SK-N-SH (cell line): ENCODE results near the gene TAOK3. TPM values are rescaled to one million over a fixed set of nuclear protein-coding genes. Genes with fewer than 3 reads are reported as not detected.

ENCODE experiments used
- CTCF ChIA-PET: fragments of 300-600, 350-600 bp; formaldehyde crosslinking; extraction: SDS; loops from one replicate; lab custom pipeline; 2021; lab: Yijun Ruan, JAX
- POLR2A ChIA-PET: fragments of 350-600 bp; sonication (Branson Sonifier 250); formaldehyde crosslinking; extraction: SDS; loops from one replicate; lab custom pipeline; 2020; ENCODE audit warnings: antibody characterized with exemption, inconsistent platforms; lab: Yijun Ruan, JAX
- DNase-seq: peaks from one replicate; pipeline ENCODE4 v3.0.0; 2012
- H2AFZ ChIP-seq: fragments of 200-600 bp; sonication (generic); 2 replicates; pipeline ENCODE4 v1.8.1; 2016; ENCODE audit warnings: antibody characterized with exemption, mild to moderate bottlenecking, low read depth
- H3F3A ChIP-seq: fragments of 200-600 bp; sonication (generic); replicated peaks from 2 replicates; pipeline ENCODE3; 2016; ENCODE audit warnings: antibody characterized with exemption, mild to moderate bottlenecking; ENCODE audit not compliant: insufficient read depth
- H3K27ac ChIP-seq, 2 experiments: fragments of 200-500 bp in 1 of 2; fragments of 200-600 bp in 1 of 2; sonication (Bioruptor generic) in 1 of 2; sonication (generic), shearing (Covaris generic) in 1 of 2; 2 replicates each; pipeline versions ENCODE4 v1.5.1 to v1.6.1; 2014 to 2016; ENCODE audit warnings: low read depth in 2 of 2, inconsistent platforms in 1 of 2, low read length in 1 of 2, mild to moderate bottlenecking in 1 of 2, mixed read lengths in 1 of 2
- H3K27me3 ChIP-seq: fragments of 200-600 bp; sonication (generic), shearing (Covaris generic); 2 replicates; pipeline ENCODE4 v1.6.1; 2016; ENCODE audit warnings: mixed run types; ENCODE audit not compliant: insufficient read depth
- H3K36me3 ChIP-seq, 2 experiments: fragments of 200-500 bp in 1 of 2; fragments of 200-600 bp in 1 of 2; sonication (Bioruptor generic) in 1 of 2; sonication (generic) in 1 of 2; replicated peaks in 1 of 2; 2 replicates each; pipeline versions ENCODE3 to v1.5.1; 2014 to 2016; ENCODE audit warnings: low read length in 1 of 2, mild to moderate bottlenecking in 1 of 2; ENCODE audit not compliant: insufficient read depth in 2 of 2, control insufficient read depth in 1 of 2
- H3K4me1 ChIP-seq, 2 experiments: fragments of 200-500 bp in 1 of 2; fragments of 200-600 bp in 1 of 2; sonication (Bioruptor generic) in 1 of 2; sonication (generic), shearing (Covaris generic) in 1 of 2; 2 replicates each; pipeline versions ENCODE4 v1.5.1 to v1.6.1; 2014 to 2016; ENCODE audit warnings: low read depth in 1 of 2, low read length in 1 of 2, mixed run types in 1 of 2; ENCODE audit not compliant: insufficient read depth in 2 of 2, control insufficient read depth in 1 of 2
- H3K4me2 ChIP-seq: fragments of 200-600 bp; sonication (generic), shearing (Covaris generic); 2 replicates; pipeline ENCODE4 v1.6.1; 2017; ENCODE audit warnings: mixed run types
- H3K4me3 ChIP-seq, 2 experiments: fragments of 200-500 bp in 1 of 2; fragments of 200-600 bp in 1 of 2; sonication (Bioruptor generic) in 1 of 2; sonication (generic), shearing (Covaris generic) in 1 of 2; 2 replicates each; pipeline versions ENCODE4 v1.5.1 to v1.8.1; 2014 to 2016; ENCODE audit warnings: low read depth in 2 of 2, inconsistent platforms in 1 of 2, low read length in 1 of 2, mild to moderate bottlenecking in 1 of 2, mixed read lengths in 1 of 2, moderate library complexity in 1 of 2
- H3K79me2 ChIP-seq: fragments of 200-600 bp; sonication (generic); 2 replicates; pipeline ENCODE4 v1.8.1; 2017; ENCODE audit warnings: mild to moderate bottlenecking; ENCODE audit not compliant: insufficient read depth
- H3K9ac ChIP-seq: fragments of 200-600 bp; sonication (generic); 2 replicates; pipeline ENCODE4 v1.6.1; 2017; ENCODE audit warnings: mixed run types
- H3K9me2 ChIP-seq: fragments of 200-600 bp; sonication (generic); 2 replicates; pipeline ENCODE4 v1.6.1; 2017; ENCODE audit warnings: mixed run types
- H3K9me3 ChIP-seq: fragments of 200-600 bp; sonication (generic); 2 replicates; pipeline ENCODE4 v1.6.1; 2017; ENCODE audit warnings: mixed run types, mild to moderate bottlenecking, moderate library complexity
- H4K20me1 ChIP-seq: fragments of 200-600 bp; sonication (generic); 2 replicates; pipeline ENCODE4 v1.6.1; 2017; ENCODE audit warnings: mild to moderate bottlenecking, mixed run types; ENCODE audit not compliant: insufficient read depth
- MXI1 ChIP-seq: IDR thresholded peaks from 2 replicates; pipeline ENCODE4 v1.6.1; 2012; ENCODE audit warnings: mild to moderate bottlenecking, low read depth, low read length, improper control_type of control experiment
- NRF1 ChIP-seq: IDR thresholded peaks from 2 replicates; pipeline ENCODE4 v1.6.1; 2012; ENCODE audit warnings: low read depth, mild to moderate bottlenecking, low read length
- POLR2AphosphoS5 ChIP-seq: IDR thresholded peaks from 2 replicates; pipeline ENCODE4 v1.6.1; 2012; ENCODE audit warnings: low read depth, low read length
- SIN3A ChIP-seq: IDR thresholded peaks from 2 replicates; pipeline ENCODE4 v1.6.1; 2012; ENCODE audit warnings: low read depth, mild to moderate bottlenecking, low read length, moderate library complexity, borderline replicate concordance
- TAF1 ChIP-seq: IDR thresholded peaks from 2 replicates; pipeline ENCODE4 v1.6.1; 2012; ENCODE audit warnings: low read depth, mild to moderate bottlenecking, low read length, moderate library complexity, borderline replicate concordance
- WGBS: methylation state at CpG from one replicate; pipeline ENCODE4 v1.1.6; 2017; ENCODE audit warnings: low lambda C conversion rate; 5-methylcytosine and 5-hydroxymethylcytosine counted together
- polyA plus RNA-seq, 3 experiments: library from polyadenylated mRNA; depleted of rRNA; stranded (reverse); fragments of >200 nt; gene quantifications; 2 replicates each; pipeline ENCODE4 v1.2.3, GENCODE V29; 2012
- TF ChIP-seq, protein P1 (sequence below): IDR thresholded peaks from 2 replicates; pipeline ENCODE4 v1.6.1; 2012; ENCODE audit warnings: mild to moderate bottlenecking, low read depth, low read length, moderate library complexity
- TF ChIP-seq, protein P2 (sequence below): fragments of 150-350 bp; IDR thresholded peaks from 2 replicates; pipeline ENCODE4 v1.6.1; 2017; ENCODE audit warnings: antibody characterized with exemption, low read length, low read depth, borderline replicate concordance
- TF ChIP-seq, protein P3 (sequence below): IDR thresholded peaks from 2 replicates; pipeline ENCODE4 v1.4.0; 2012; ENCODE audit warnings: low read depth

The TAOK3 gene
- polyA plus RNA-seq, 1 of the 3 experiments (the other 2 are of a cell fraction): 18.1 TPM

DNA sequence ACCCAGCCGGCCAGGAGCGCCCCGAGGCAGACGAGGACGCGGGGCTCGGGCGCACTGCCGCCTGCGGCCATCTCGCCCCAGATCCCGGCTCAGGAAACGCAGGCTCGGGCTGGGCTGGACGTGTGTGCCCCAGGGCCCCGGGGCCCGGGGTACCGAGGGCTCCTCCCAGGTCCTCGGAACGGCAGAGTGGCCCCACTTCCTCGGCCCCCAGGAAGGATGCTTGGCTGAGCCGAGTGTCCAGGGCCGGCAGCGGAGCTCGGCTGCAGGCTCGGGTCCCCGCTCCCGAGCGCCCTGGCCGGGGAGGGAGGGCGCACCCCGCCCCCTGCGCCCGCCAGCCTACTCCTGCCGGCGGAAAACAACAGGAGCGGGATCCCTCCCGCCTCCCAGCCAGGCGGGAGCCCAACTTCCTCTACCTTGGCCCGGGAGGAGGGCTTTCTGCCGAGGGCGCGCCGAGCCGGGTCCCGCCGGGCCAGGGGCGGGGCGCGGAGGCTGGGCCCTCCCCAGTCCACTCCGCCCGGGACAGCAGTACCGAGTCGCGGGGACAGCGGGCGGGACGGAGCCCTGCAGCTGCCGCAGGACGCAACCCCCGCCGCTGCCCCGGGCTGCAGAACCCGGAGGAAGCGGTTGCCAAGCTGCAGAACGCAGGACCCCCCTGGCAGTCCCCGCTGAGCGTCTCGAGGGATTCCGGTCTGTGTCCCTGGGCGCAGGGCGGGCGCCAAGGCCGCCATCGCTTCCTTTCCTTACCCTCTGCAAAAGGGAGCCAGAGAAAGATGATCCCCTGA is 268.9 kb downstream of the TAOK3 start, which contains the start of gene VSIG10 (continued):
- TF ChIP-seq, protein P1, sequence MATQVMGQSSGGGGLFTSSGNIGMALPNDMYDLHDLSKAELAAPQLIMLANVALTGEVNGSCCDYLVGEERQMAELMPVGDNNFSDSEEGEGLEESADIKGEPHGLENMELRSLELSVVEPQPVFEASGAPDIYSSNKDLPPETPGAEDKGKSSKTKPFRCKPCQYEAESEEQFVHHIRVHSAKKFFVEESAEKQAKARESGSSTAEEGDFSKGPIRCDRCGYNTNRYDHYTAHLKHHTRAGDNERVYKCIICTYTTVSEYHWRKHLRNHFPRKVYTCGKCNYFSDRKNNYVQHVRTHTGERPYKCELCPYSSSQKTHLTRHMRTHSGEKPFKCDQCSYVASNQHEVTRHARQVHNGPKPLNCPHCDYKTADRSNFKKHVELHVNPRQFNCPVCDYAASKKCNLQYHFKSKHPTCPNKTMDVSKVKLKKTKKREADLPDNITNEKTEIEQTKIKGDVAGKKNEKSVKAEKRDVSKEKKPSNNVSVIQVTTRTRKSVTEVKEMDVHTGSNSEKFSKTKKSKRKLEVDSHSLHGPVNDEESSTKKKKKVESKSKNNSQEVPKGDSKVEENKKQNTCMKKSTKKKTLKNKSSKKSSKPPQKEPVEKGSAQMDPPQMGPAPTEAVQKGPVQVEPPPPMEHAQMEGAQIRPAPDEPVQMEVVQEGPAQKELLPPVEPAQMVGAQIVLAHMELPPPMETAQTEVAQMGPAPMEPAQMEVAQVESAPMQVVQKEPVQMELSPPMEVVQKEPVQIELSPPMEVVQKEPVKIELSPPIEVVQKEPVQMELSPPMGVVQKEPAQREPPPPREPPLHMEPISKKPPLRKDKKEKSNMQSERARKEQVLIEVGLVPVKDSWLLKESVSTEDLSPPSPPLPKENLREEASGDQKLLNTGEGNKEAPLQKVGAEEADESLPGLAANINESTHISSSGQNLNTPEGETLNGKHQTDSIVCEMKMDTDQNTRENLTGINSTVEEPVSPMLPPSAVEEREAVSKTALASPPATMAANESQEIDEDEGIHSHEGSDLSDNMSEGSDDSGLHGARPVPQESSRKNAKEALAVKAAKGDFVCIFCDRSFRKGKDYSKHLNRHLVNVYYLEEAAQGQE: peak; percentile 17; the same call in 1 of the 2 replicates
- TF ChIP-seq TAF1: peak; percentile 58
- peak; percentile 76; the same call in 1 of the 2 replicates for TF ChIP-seq POLR2AphosphoS5
- TF ChIP-seq NRF1: no peak

DNA sequence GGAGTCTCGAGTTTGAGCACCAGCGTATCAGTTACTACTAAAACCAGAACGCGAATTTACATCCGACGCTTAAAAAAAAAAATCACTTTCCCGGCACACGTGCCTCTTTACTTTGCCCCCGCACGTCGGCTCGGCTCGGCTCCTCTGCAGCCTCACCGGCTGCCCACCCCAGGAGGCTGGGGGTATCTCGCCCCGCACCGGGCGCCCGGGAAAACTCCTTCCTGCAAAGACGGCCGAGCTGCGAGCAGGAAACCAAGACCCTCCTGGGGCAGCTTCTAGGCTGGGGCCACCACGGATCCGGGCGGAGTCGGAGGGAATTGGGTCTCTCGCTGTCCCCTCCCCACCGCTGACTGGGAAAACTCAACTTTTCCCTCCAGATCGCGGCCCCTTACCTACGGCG is 269.5 kb downstream of the TAOK3 start:
- peaks cover 0 to 5% of the 10 kb centered on the region in 2 experiments for H3K36me3 ChIP-seq
- H3K4me2 ChIP-seq: peak overlapping the region; percentile 76
- H3K79me2 ChIP-seq: peaks cover 20% of the 10 kb centered on the region
- POLR2A ChIA-PET: interaction anchor here (0.6 to 1.7 kb wide), 5 partner anchors 33 to 54 kb away, joined by 3 to 7 read pairs (median 4); partner anchors contain the start of genes PEBP1 and WSB2
- H3K27ac ChIP-seq: peak overlapping the region; percentile 73 to 84
- peak overlapping the region; percentile 84 for H3K9ac ChIP-seq
- peaks cover 8% of the 10 kb centered on the region for H3F3A ChIP-seq
- peak overlapping the region; percentile 74 to 79 for H3K4me3 ChIP-seq
- CTCF ChIA-PET: interaction anchor here (1.0 to 1.8 kb wide), 4 partner anchors 17 to 273 kb away, joined by 3 to 5 read pairs (median 3); partner anchors contain the start of genes PEBP1 and SUDS3
- 1% methylated on average over 17 of the region's 32 CpGs for WGBS
- no peak for TF ChIP-seq SIN3A
- no peak for TF ChIP-seq TAF1
- TF ChIP-seq, protein P2, sequence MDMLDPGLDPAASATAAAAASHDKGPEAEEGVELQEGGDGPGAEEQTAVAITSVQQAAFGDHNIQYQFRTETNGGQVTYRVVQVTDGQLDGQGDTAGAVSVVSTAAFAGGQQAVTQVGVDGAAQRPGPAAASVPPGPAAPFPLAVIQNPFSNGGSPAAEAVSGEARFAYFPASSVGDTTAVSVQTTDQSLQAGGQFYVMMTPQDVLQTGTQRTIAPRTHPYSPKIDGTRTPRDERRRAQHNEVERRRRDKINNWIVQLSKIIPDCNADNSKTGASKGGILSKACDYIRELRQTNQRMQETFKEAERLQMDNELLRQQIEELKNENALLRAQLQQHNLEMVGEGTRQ: no peak
- TF ChIP-seq MXI1: peak; percentile 62; the same call in 1 of the 2 replicates
- TF ChIP-seq, protein P3, sequence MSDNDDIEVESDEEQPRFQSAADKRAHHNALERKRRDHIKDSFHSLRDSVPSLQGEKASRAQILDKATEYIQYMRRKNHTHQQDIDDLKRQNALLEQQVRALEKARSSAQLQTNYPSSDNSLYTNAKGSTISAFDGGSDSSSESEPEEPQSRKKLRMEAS: peak; percentile 54; the same call in 1 of the 2 replicates
- H3K4me1 ChIP-seq: peaks cover 0 to 11% of the 10 kb centered on the region in 2 experiments; a peak in 1 of 4 replicates
- DNase-seq: no peak
- no peaks in the 10 kb centered on the region for H3K27me3 ChIP-seq
- no peaks in the 10 kb centered on the region for H3K9me3 ChIP-seq
- H3K9me2 ChIP-seq: no peaks in the 10 kb centered on the region
- H4K20me1 ChIP-seq: no peaks in the 10 kb centered on the region
- H2AFZ ChIP-seq: peak overlapping the region; percentile 91
